Measurements from ENCODE around the gene LSM4. TPM values are rescaled to one million over a fixed set of nuclear protein-coding genes. Genes with fewer than 3 reads are reported as not detected.
A peak's percentile ranks its signal among the peaks of the same experiment; 100 is the strongest.

Gene LSM4
- total and polyA plus RNA-seq, 2 experiments from 2014 or later: 591 to 637 TPM

GRCh38 chr19:18287836-18288772 lies 34.8 kb downstream of the LSM4 start:
- 0 out of 2 replicates have a peak overlapping the region, but pooled peaks have one; percentile 48 for H3K27ac Mint-ChIP-seq
- Histone ChIP-seq H3K9me2 (ENCODE audit: insufficient read depth) (no peaks in the 10 kb centered on the region), H4K20me1 (replicated peaks; ENCODE audit: insufficient read depth) (no peaks in the 10 kb centered on the region), H3F3A (replicated peaks; ENCODE audit: low read depth) (peaks cover 16% of the 10 kb centered on the region), H3K79me2 (replicated peaks; ENCODE audit: insufficient read depth) (no peaks in the 10 kb centered on the region), H3K4me2 (peak overlapping the region; percentile 75), H3K27me3 (ENCODE audit: insufficient read depth) (peaks cover 6% of the 10 kb centered on the region; the same call in 1 of the 2 replicates), H3K27ac (ENCODE audit: low read depth) (peak overlapping the region; percentile 83), H3K36me3 (ENCODE audit: insufficient read depth) (no peaks in the 10 kb centered on the region), H3K4me1 (ENCODE audit: insufficient read depth) (peaks cover 41% of the 10 kb centered on the region), H3K4me3 (peak overlapping the region; percentile 52), H2AFZ (peak overlapping the region; percentile 5; the same call in 1 of the 2 replicates)
- peaks cover 31% of the 10 kb centered on the region for H3K4me1 Mint-ChIP-seq
- DNase-seq (ENCODE audit: low spot score) (peak; percentile 92), ATAC-seq (peak; percentile 70)
- H3K9me3 Mint-ChIP-seq: no peaks in the 10 kb centered on the region
- H3K4me3 Mint-ChIP-seq: peak overlapping the region; percentile 56
- no peaks in the 10 kb centered on the region for H3K36me3 Mint-ChIP-seq (ENCODE audit: low read depth)
- no peak for TF ChIP-seq STAT1 (IDR thresholded peaks at IDR 0.05; ENCODE audit: unreplicated experiment)
- peak; percentile 76; the same call in 1 of the 2 replicates for TF ChIP-seq ETS1 (IDR thresholded peaks at IDR 0.05)
- no peak for TF ChIP-seq EZH2phosphoT487 (IDR thresholded peaks at IDR 0.05; ENCODE audit: unreplicated experiment)
- TF ChIP-seq ZNF462 (CRISPR knock-in tag; IDR thresholded peaks at IDR 0.05): no peak
- TF ChIP-seq ZNF331 (CRISPR knock-in tag; IDR thresholded peaks at IDR 0.05; ENCODE audit: low read depth): no peak
- peak; percentile 8 to 42; a peak in 2 of 4 replicates for TF ChIP-seq CTCF (conservative IDR thresholded peaks at IDR 0.05; ENCODE audit: low read depth in 2 of 2)
- no peak for TF ChIP-seq NANOG (IDR thresholded peaks at IDR 0.05; ENCODE audit: borderline replicate concordance)
- TF ChIP-seq ZNF114 (CRISPR knock-in tag; IDR thresholded peaks at IDR 0.05): no peak
- TF ChIP-seq POLR2AphosphoS5 (IDR thresholded peaks at IDR 0.05; ENCODE audit: low read depth): peak; percentile 64
- TF ChIP-seq CREB1 (CRISPR knock-in tag; IDR thresholded peaks at IDR 0.05; ENCODE audit: low read depth): no peak
- TF ChIP-seq REST (IDR thresholded peaks at IDR 0.05; ENCODE audit: unreplicated experiment): no peak
- TF ChIP-seq EZH2 (IDR thresholded peaks at IDR 0.05; ENCODE audit: low read depth, unreplicated experiment): no peak
- H3K27me3 Mint-ChIP-seq (ENCODE audit: insufficient read depth, low read depth, poor library complexity): peaks cover 14% of the 10 kb centered on the region

Measured in GM23338 (cell line).